ENCODE results near the gene TUBB8.
"Not testable (repeated sequence)": the region's sequence is repeated elsewhere in the genome, so short reads cannot be mapped to it uniquely, and the experiment has no call there.

TUBB8 gene

GRCh38 chr10:13315-13635 is 35.8 kb downstream of the TUBB8 start:
- DNase-seq = not testable (repeated sequence)

GRCh38 chr10:12444-13314 is 36.4 kb downstream of the TUBB8 start:
- not testable (repeated sequence) for DNase-seq

- DNase-seq = not testable (repeated sequence)
Observed at GRCh38 chr10:11260-11659, 37.8 kb downstream of the TUBB8 start.

- not testable (repeated sequence) for DNase-seq
Observed at GRCh38 chr10:10261-10971, 38.7 kb downstream of the TUBB8 start.

All from right hindlimb (tissue), 1 donor.